T-helper 2 cell treated with Interferon-gamma antibody and Interleukin-4, amounts not matched to agents 5 μg/mL and 100 μg/mL, for 36 hours (primary cell): ENCODE data around the gene DTYMK.
A peak's percentile ranks its signal among the peaks of the same experiment; 100 is the strongest.

ENCODE experiments used
- DNase-seq: peaks from one replicate; pipeline ENCODE4 v3.0.0; 2021; ENCODE audit warnings: low spot score
- H3K27ac Mint-ChIP-seq: one replicate; pipeline ENCODE4 v1.8.0; 2021; ENCODE audit warnings: mild to moderate bottlenecking, mixed read lengths
- H3K27me3 Mint-ChIP-seq: one replicate; pipeline ENCODE4 v1.8.0; 2021; ENCODE audit warnings: low read depth, mixed read lengths
- H3K36me3 Mint-ChIP-seq: one replicate; pipeline ENCODE4 v1.8.0; 2021; ENCODE audit warnings: low read depth, mixed read lengths
- H3K4me1 Mint-ChIP-seq: one replicate; pipeline ENCODE4 v1.8.0; 2021; ENCODE audit warnings: low read depth, mixed read lengths
- H3K4me3 Mint-ChIP-seq: one replicate; pipeline ENCODE4 v1.8.0; 2022; ENCODE audit warnings: mild to moderate bottlenecking, moderate library complexity, mixed read lengths
- H3K9me3 Mint-ChIP-seq: one replicate; pipeline ENCODE4 v1.8.0; 2021; ENCODE audit warnings: mixed read lengths

Gene DTYMK

DNA sequence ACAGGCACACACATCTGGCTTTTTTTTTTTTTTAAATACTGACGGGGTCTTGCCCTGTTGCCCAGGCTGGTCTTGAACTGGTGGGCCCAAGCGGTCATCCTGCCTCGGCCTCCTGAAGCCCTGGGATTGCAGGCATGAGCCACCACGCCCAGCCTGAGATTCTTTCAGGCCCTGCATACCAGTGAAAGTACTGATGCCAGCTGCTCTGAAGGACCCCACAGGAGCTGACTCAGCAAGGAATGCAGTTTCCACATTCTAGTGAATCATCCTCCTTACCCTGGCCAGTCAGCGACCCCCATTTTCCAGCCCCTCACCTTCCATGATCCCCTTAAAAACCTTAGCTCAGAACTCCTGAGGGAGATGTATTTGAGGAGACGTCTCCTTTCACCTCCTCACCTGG, 5.8 kb upstream of the DTYMK start:
- no peaks in the 10 kb centered on the region for H3K9me3 Mint-ChIP-seq
- no peak for DNase-seq
- H3K4me1 Mint-ChIP-seq = peaks cover 8% of the 10 kb centered on the region
- no peak overlapping the region for H3K27ac Mint-ChIP-seq
- peaks cover 17% of the 10 kb centered on the region for H3K36me3 Mint-ChIP-seq
- no peak overlapping the region for H3K4me3 Mint-ChIP-seq
- no peaks in the 10 kb centered on the region for H3K27me3 Mint-ChIP-seq

DNA sequence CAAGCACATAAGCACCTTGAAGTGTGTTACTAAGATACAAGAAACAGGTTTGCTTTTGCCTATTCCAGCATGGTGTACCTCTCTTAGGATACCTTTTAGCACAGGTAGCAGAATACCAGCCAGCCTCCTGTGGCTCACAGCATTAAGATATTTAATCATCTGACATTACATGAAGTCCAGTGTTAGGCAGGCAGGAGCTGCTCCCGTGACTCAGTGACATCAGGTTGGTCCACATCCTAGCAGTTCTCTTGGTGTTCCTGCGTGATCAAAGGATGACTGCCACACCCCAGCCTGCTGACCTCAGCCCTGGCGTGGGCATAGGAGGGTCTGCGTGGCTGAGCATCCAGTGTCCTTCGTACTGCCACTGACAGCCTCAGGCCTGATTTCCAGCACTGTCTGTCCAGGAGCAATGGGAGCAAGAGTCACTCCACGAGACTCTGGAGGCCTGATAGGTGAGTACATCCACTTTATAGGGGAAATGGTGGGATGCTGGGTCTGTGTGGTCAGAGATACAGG, 3.6 kb upstream of the DTYMK start:
- Mint-ChIP-seq H3K27me3 (no peaks in the 10 kb centered on the region), H3K4me3 (no peak overlapping the region), H3K4me1 (peaks cover 15% of the 10 kb centered on the region), H3K9me3 (no peaks in the 10 kb centered on the region), H3K36me3 (peaks cover 15% of the 10 kb centered on the region), H3K27ac (no peak overlapping the region)
- DNase-seq = no peak

DNA sequence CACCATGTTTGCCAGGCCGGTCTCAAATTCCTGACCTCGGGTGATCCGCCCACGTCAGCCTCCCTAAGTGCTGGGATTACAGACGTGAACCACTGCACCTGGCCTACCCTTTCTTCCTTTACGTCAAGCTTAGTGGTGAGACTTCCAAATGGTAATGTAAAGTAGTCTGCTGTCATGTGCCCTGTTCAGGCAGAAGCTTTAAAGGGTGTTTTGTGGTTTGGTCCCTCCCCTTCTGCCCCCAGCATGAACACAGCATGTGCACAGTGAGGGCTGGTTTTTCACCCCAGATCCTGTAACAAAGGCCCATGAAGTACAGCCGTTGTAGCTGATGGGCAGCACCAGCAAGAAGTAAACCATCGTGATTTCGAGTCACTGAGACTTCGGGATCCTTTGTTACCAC, 2.7 kb upstream of the DTYMK start:
- no peak overlapping the region for H3K27ac Mint-ChIP-seq
- peak overlapping the region; percentile 61 for H3K4me3 Mint-ChIP-seq
- no peak for DNase-seq
- H3K27me3 Mint-ChIP-seq = no peaks in the 10 kb centered on the region
- H3K9me3 Mint-ChIP-seq = no peaks in the 10 kb centered on the region
- H3K4me1 Mint-ChIP-seq = peaks cover 17% of the 10 kb centered on the region
- peaks cover 22% of the 10 kb centered on the region for H3K36me3 Mint-ChIP-seq

DNA sequence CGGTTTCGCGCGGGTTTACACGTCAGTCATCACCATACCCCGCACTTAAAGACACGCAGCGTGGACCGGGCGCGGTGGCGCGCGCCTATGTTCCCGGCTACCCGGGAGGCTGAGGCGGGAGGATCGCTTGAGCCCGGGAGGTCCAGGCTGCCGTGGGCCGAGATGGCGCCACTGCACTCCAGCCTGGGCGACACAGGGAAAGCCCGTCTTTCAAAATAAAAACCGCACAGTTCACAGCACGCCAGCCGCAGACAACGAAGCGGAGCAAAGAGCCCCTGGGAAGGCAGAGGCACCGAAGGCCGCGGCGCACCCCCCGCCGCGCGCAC, 328 bp downstream of the DTYMK start:
- Mint-ChIP-seq H3K36me3 (peaks cover 36% of the 10 kb centered on the region), H3K27me3 (no peaks in the 10 kb centered on the region), H3K27ac (peak overlapping the region; percentile 85), H3K4me3 (peak overlapping the region; percentile 83), H3K4me1 (peaks cover 21% of the 10 kb centered on the region), H3K9me3 (no peaks in the 10 kb centered on the region)
- no peak for DNase-seq

DNA sequence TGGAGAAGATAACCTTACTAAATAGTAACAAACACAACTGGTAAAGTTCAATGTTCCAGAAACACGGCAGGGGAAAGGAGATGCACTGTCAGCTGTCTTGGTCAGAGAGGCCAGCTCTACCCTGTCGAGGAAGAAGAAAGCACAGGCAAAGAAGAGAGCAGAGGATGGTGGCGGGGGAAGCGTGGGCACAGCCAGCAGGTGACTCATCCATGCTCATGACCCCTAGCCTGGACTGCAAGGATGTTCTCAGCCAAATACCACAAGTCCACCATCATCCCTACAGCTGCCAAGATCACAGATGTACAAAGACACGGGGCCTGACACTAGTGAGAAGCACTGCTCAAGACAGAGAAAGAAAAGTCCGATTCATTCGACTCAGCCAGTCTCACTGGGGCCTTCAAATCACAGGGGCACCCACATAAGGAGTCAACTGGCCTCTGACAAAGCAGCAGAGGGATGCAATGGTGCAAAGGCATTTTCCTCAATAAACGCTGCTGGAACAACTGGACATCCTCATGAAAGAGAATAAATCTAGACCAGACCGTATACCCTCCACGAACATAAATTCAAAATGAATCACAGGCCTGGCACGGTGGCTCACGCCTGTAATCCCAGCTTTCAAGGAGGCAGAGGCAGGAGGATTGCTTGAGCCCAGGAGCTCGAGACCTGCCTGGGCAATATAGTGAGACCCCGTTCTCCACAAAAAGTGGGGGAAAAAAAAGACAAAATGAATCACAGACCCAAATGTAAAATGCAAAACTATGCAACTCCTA, 5.6 kb downstream of the DTYMK start:
- H3K36me3 Mint-ChIP-seq = peaks cover 47% of the 10 kb centered on the region
- no peak overlapping the region for H3K4me3 Mint-ChIP-seq
- peaks cover 13% of the 10 kb centered on the region for H3K4me1 Mint-ChIP-seq
- DNase-seq = no peak
- H3K27me3 Mint-ChIP-seq = no peaks in the 10 kb centered on the region
- no peaks in the 10 kb centered on the region for H3K9me3 Mint-ChIP-seq
- H3K27ac Mint-ChIP-seq = no peak overlapping the region

DNA sequence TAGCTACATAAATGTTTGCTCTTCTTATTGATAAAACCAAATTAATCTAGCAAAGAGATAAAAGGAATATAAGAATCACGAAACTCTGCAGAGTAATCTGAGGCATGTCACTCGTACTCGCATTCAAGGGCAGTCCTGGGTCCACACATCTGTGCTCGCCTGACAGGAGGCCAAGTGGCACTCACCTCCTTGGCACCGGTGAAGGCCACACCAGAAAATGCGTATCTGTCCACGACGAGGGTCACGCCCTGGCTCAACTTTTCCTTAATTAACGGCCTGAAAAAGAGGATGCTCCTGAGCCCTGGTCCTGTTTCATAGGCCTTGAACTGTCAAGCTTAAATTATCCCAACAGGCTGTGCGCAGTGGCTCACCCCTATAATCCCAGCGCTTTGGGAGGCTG, 6.6 kb downstream of the DTYMK start:
- H3K4me3 Mint-ChIP-seq = no peak overlapping the region

DNA sequence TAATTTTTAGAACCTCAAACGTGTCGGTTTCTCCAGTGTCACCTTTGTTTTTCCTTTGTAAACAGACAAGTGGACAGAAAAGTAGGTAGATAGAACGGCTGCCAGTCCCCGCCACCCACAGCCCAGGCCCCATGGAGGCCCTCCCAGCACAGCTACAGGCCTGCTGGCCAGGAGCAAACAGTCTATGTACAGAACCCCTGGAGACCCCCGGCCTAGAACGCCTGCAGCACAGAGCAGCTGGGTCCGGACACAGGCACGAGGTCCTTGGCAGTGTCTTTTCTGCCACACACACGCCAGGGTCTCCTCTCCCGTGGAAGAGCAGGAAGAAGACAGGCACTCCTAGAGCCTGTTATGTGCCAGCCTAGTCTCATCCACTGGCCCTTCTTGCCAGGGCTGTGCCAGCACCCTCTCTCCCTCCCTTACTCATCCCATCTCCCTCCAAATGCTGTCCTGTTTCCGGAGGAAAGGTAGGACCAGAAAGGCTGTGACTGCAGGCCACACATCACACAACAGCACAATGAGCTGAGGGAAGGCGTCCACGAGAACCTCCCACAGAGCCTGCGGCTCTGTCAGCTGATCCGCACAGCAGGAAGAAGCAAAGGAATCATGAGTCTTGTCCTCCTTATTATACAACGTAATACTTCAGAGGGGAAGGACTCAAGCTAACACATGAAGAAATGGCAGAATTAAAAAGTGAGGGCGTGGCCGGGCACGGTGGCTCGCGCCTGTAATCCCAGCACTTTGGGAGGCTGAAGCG, 7.7 kb downstream of the DTYMK start:
- H3K4me1 Mint-ChIP-seq = peaks cover 2% of the 10 kb centered on the region
- no peaks in the 10 kb centered on the region for H3K27me3 Mint-ChIP-seq
- peaks cover 41% of the 10 kb centered on the region for H3K36me3 Mint-ChIP-seq
- no peak for DNase-seq
- no peaks in the 10 kb centered on the region for H3K9me3 Mint-ChIP-seq
- H3K27ac Mint-ChIP-seq = no peak overlapping the region
- no peak overlapping the region for H3K4me3 Mint-ChIP-seq

More for the DNA sequence above, 6.6 kb downstream of the DTYMK start:
- H3K4me1 Mint-ChIP-seq = peaks cover 6% of the 10 kb centered on the region
- no peak for DNase-seq
- H3K27me3 Mint-ChIP-seq = no peaks in the 10 kb centered on the region
- H3K9me3 Mint-ChIP-seq = no peaks in the 10 kb centered on the region
- no peak overlapping the region for H3K27ac Mint-ChIP-seq
- peaks cover 51% of the 10 kb centered on the region for H3K36me3 Mint-ChIP-seq

DNA sequence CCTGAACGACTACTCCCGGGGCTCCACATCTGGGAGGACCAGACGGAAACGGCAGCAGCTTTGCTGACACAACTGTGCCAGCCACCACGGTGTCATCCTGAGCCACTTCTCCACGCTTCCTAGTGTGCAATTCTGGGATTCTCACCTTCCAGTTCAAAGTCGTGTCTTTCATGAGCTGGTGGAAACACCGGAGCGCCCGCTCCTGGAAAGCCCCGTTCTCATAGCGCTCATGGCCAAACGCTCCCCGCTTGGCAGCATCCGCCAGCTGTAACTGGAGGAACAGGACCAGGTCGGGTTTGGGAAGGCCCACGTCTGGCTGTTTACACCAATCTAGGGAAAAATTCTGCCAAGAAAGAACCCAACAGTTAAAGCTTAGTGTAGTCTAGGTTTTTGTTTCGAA, 8.3 kb downstream of the DTYMK start:
- Mint-ChIP-seq H3K4me1 (peaks cover 5% of the 10 kb centered on the region), H3K4me3 (no peak overlapping the region), H3K36me3 (peaks cover 40% of the 10 kb centered on the region), H3K27me3 (no peaks in the 10 kb centered on the region), H3K27ac (no peak overlapping the region), H3K9me3 (no peaks in the 10 kb centered on the region)
- DNase-seq = no peak

DNA sequence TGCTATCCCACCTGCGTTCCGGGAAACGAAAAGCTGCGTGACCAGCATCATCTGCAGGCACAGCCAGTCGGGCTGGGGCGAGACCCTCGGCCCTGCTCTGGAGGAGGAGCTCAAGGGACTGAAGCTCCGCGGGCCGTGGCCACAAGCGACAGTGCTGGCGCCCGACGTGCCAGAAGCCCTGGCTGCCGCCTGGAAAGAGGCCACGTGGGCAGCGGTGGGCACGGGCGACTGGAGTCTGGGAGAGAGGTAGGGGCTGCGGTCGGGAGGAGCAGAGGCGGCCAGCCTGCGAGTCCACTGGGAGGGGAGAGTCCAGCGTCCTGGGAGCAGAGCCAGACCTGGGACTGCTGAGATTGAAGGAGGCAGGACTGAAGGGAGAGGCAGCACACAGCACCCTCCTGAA, 9.2 kb downstream of the DTYMK start:
- DNase-seq = no peak
- H3K4me1 Mint-ChIP-seq = peaks cover 5% of the 10 kb centered on the region
- no peak overlapping the region for H3K4me3 Mint-ChIP-seq
- H3K27ac Mint-ChIP-seq = no peak overlapping the region
- H3K36me3 Mint-ChIP-seq = peaks cover 35% of the 10 kb centered on the region
- H3K27me3 Mint-ChIP-seq = no peaks in the 10 kb centered on the region
- no peaks in the 10 kb centered on the region for H3K9me3 Mint-ChIP-seq

DNA sequence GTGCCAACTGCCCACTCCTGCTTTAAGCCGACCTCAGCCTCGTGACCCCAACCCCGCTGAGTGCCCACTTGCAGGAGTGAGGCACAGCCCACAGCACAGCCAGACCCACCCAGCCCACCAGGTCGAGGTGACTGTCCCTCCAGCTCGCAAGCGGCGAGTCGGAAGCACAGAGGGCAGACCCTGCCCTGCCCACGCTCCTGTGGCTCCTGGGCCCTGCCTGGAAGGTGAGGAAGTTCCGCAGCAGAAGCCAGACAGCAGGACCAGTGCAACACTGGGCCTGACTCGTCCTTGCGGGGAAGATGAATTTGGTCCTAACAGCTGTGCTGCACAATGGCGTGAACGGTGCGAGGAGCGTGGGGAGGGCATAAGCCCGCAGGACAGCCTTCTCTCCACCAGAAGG, 9.9 kb downstream of the DTYMK start:
- Mint-ChIP-seq H3K27me3 (no peaks in the 10 kb centered on the region), H3K4me1 (peaks cover 4% of the 10 kb centered on the region), H3K36me3 (peaks cover 28% of the 10 kb centered on the region), H3K4me3 (no peak overlapping the region), H3K27ac (no peak overlapping the region), H3K9me3 (no peaks in the 10 kb centered on the region)
- no peak for DNase-seq

DNA sequence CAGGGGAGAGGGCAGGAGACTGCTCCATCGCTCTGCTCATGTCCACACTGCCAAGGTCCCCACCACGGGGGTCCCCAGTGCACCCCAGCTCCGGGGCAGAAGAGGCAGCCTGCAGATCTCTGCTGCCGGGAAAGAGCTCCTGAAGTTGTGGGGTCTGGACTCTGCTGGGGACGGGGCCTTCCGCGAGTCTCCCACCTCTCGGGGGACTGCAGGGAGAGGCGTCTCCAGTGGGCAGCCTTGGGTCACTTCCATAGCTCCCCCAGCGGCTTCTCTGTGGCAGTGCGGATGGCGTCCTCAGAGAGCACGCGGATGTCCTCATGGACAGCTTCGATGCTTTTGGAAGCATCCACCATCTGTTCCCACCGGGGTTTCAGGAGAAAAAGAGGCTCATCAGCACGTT, 10.7 kb downstream of the DTYMK start:
- Mint-ChIP-seq H3K9me3 (no peaks in the 10 kb centered on the region), H3K4me3 (no peak overlapping the region), H3K27ac (no peak overlapping the region), H3K27me3 (no peaks in the 10 kb centered on the region), H3K36me3 (peaks cover 22% of the 10 kb centered on the region), H3K4me1 (peaks cover 4% of the 10 kb centered on the region)
- DNase-seq = no peak

DNA sequence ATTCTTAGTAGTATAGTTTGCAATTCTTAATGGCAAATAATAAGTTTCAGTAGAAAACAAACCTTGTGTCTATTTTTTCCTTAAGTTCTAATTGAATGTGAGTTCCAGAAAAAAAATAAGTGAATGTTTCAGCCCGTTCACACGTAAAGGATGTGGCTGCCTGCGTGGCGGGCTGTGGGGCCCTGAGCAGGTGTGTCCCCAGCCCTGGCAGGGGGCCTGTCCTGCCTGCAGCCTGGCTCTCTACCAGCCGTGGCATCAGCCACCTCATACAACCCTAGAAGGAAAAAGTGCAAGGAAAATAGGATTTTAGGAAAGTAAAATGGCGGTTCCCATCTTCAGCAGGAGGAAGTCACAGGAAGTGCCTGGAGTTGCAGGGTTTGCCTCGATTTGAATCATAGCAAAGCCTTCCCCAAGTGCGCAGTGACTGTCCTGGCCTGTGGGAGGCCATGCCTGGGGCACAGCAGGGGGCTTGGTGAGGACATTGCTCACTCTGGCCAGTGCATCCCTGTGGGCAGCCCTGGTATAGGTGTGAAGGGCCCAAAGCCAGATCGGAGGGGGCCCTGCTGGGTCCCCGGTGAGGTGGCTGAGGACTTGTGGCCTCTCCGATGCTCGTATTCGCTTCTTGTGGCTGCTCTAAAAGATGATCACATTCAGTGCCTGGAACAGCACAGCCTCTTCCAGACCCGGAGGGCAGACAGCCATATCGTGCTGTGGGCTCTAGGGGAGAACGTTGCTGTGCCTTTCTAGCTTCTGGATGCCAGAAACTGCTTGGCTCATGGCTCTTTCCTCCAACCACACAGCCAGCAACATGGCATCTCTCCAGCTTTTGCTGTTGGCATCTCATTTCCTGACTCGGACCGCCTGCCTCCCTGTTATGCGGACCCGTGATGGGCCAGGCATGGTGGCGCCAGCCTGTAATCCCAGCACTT, 12.6 kb downstream of the DTYMK start:
- no peaks in the 10 kb centered on the region for H3K9me3 Mint-ChIP-seq
- H3K4me3 Mint-ChIP-seq = no peak overlapping the region
- H3K27ac Mint-ChIP-seq = no peak overlapping the region
- peaks cover 4% of the 10 kb centered on the region for H3K4me1 Mint-ChIP-seq
- no peaks in the 10 kb centered on the region for H3K27me3 Mint-ChIP-seq
- DNase-seq = no peak
- H3K36me3 Mint-ChIP-seq = peaks cover 16% of the 10 kb centered on the region

DNA sequence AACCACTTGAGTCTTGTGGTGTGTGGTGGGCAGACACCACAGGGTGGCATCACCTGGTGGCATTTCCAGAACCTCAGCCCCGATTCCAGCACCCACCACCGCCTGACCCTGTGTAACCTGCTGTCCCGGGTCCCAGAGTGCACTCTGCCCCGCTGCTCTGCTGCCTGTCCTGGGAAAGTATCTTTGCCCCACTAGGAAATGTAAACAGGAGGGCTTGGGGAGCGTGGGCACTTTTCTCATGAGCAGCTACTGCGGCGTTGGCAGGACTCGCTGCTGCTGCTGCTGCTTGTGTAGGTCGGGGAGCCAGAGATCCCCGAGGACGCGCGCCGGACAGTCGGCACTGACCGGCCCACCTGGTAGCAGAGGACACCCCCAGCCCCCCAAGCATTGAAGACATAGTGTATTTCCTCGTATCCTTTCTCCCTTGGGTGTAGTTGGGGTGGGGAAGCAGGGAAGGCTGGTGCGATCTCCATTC, 13.4 kb downstream of the DTYMK start:
- H3K4me3 Mint-ChIP-seq = no peak overlapping the region
- H3K27me3 Mint-ChIP-seq = no peaks in the 10 kb centered on the region
- no peak overlapping the region for H3K27ac Mint-ChIP-seq
- no peak for DNase-seq
- H3K4me1 Mint-ChIP-seq = peaks cover 4% of the 10 kb centered on the region
- no peaks in the 10 kb centered on the region for H3K9me3 Mint-ChIP-seq
- H3K36me3 Mint-ChIP-seq = peaks cover 17% of the 10 kb centered on the region
